GM12875 (cell line): ENCODE data around the gene ADCY9.

Source experiments
- H3K4me3 ChIP-seq: one replicate; pipeline ENCODE4 v1.5.1; 2011; ENCODE audit warnings: low read depth, low read length, control low read depth
- CTCF ChIP-seq: IDR thresholded peaks from 2 replicates; pipeline ENCODE4 v1.5.1; 2011; ENCODE audit warnings: low read depth, mild to moderate bottlenecking, control low read depth, inconsistent platforms, low read length, moderate library complexity, borderline replicate concordance; ENCODE audit not compliant: insufficient read depth

The ADCY9 gene

GRCh38 chr16:4032768-4033167 is 83.5 kb downstream of the ADCY9 start:
- H3K4me3 ChIP-seq = no peak overlapping the region
- no peak for TF ChIP-seq CTCF

DNA sequence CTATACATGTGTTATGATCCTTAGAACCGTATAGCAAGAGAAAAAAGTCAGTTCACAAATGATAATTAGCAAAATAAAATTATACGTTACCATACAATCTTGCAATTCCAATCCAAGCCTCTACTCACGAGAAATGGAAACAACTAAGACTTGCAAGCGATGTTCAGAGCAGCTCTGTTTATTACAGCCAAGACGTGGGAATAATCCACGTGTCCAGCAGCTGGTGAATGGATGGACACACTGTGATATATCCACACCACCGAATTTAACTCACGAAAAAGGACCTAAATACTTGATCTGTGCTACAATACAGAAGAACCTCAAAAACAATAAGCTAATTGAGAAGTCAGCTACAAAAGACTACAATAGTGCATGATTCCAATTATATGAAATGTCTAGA is 88.1 kb downstream of the ADCY9 start:
- TF ChIP-seq CTCF = no peak
- no peak overlapping the region for H3K4me3 ChIP-seq

DNA sequence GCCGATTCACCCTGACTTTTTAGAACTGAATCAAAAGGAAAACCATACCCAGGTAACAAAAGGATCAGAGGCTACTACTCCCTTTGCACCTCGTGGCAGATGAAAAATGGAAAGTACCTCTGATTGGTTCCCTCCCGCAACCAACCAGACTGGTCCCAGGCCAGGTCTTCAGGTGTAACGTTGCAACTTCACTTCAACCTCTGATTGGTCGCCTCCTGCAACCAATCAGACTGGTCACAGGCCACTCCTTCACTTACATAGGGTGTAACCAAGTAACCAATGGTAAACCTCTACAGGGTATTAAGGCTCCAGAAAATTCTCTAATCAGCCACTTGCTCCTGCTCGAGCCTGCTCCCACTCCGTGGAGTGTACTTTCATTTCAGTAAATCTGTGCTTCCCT is 89.4 kb downstream of the ADCY9 start:
- no peak for TF ChIP-seq CTCF
- no peak overlapping the region for H3K4me3 ChIP-seq

- no peak for TF ChIP-seq CTCF
- no peak overlapping the region for H3K4me3 ChIP-seq
These were observed 90.8 kb downstream of the ADCY9 start for GRCh38 chr16:4025428-4025827.

GRCh38 chr16:4021916-4022315 is 94.3 kb downstream of the ADCY9 start:
- no peak overlapping the region for H3K4me3 ChIP-seq
- TF ChIP-seq CTCF = no peak

GRCh38 chr16:4021070-4021779 is 95.0 kb downstream of the ADCY9 start:
- TF ChIP-seq CTCF = no peak

GRCh38 chr16:4019371-4019791 is 96.9 kb downstream of the ADCY9 start:
- no peak for TF ChIP-seq CTCF
- no peak overlapping the region for H3K4me3 ChIP-seq

More at GRCh38 chr16:4021070-4021779, 95.0 kb downstream of the ADCY9 start:
- H3K4me3 ChIP-seq = no peak overlapping the region
